Pons (tissue), 1 donor: ENCODE measurements around the gene COL4A1.

Experiments
- DNase-seq: peaks from one replicate; pipeline ENCODE4 v3.0.0-alpha.2; 2016; ENCODE audit warnings: low spot score

COL4A1 gene

GRCh38 chr13:110237875-110238817 lies 68.8 kb downstream of the COL4A1 start:
- DNase-seq, result no peak

GRCh38 chr13:110236831-110237261 lies 70.1 kb downstream of the COL4A1 start:
- DNase-seq, result no peak

- DNase-seq, result no peak
Observed at GRCh38 chr13:110236431-110236830, 70.5 kb downstream of the COL4A1 start.

GRCh38 chr13:110234532-110234931 lies 72.4 kb downstream of the COL4A1 start:
- DNase-seq, result no peak

- no peak for DNase-seq
Observed at GRCh38 chr13:110233951-110234280, 73.0 kb downstream of the COL4A1 start.

GRCh38 chr13:110233181-110233950 lies 73.6 kb downstream of the COL4A1 start:
- no peak for DNase-seq

- DNase-seq, result no peak
Observed at GRCh38 chr13:110232756-110233155, 74.2 kb downstream of the COL4A1 start.

GRCh38 chr13:110232142-110232541 lies 74.8 kb downstream of the COL4A1 start:
- no peak for DNase-seq

GRCh38 chr13:110231348-110232047 lies 75.5 kb downstream of the COL4A1 start:
- DNase-seq, result no peak

- no peak for DNase-seq
Observed at GRCh38 chr13:110230661-110231347, 76.2 kb downstream of the COL4A1 start.

GRCh38 chr13:110229905-110230563 lies 76.9 kb downstream of the COL4A1 start:
- DNase-seq, result no peak

- no peak for DNase-seq
Observed at GRCh38 chr13:110228936-110229904, 77.7 kb downstream of the COL4A1 start.

- DNase-seq, result no peak
Observed at GRCh38 chr13:110227864-110228643, 78.9 kb downstream of the COL4A1 start.

GRCh38 chr13:110227416-110227815 lies 79.5 kb downstream of the COL4A1 start:
- DNase-seq, result no peak

- DNase-seq, result no peak
Observed at GRCh38 chr13:110225609-110226574, 81.1 kb downstream of the COL4A1 start.

- no peak for DNase-seq
Observed at GRCh38 chr13:110225003-110225402, 82.0 kb downstream of the COL4A1 start.

- DNase-seq, result no peak
Observed at GRCh38 chr13:110224519-110224918, 82.4 kb downstream of the COL4A1 start.
